NOMO-1 treated with DMSO at 0.1 percent for 48 hours (cell line): ENCODE results near the gene RPS13.
"Not testable (repeated sequence)": the region's sequence is repeated elsewhere in the genome, so short reads cannot be mapped to it uniquely, and the experiment has no call there.

ENCODE experiments used
- DNase-seq: peaks from one replicate; lab custom pipeline; 2025; ENCODE audit not compliant: unreplicated experiment; lab: John Stamatoyannopoulos, UW

RPS13 gene

DNA sequence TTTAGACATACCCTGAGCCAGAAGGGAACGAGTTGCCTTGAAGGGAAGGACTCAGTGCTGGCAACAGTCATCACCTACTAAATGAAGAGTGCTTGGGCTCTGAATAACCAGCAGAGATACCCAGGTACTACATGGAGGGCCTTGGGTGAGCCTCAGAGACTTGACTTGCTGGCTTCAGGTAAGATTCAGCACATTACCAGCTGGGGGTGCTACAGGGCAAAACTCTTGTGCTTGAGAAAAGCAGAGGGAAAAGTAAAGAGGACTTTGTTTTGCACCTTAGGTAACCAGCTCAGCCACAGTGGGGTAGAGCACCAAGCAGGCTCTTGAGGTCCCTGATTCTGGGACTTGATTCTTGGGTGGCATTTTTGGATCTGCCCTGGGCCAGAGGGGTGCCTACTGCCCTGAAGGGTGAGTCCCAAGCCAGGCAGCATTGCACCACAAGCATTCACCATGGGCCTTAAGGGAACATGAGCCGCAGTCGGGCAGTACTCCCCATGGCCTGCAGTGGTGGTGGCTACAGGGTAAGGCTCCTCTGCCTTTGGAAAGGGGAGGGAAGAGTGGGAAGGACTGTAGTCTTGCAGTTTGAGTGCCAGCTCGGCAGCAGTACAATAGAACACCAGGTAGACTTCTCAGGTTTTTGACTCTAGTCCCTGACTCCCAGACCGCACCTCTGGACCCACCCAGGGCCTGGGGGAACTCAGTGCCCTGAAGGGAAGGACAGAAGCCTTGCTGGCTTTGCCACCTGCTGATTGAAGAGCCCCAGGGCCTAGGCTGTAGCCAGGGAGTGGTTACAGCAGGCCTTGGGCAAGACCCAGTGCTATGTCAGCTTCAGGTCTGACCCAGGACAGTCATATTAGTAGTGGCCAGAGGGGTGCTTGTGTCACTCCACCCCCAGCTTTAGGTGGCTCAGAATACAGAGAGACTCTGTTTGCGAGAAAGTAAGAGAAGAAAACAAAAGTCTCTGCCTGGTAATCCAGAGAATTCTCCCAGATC, 40.5 kb downstream of the RPS13 start:
- no peak for DNase-seq

DNA sequence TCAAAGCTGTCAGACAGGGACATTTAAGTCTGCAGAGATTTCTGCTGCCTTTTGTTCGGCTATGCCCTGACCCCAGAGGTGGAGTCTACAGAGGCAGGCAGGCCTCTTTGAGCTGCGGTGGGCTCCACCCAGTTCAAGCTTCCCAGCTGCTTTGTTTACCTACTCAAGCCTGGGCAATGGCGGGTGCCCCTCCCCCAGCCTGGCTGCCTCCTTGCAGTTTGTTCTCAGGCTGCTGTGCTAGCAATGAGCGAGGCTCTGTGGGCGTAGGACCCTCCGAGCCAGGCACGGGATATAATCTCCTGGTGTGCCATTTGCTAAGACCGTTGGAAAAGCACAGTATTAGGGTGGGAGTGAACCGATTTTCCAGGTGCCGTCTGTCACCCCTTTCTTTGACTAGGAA, 43.4 kb downstream of the RPS13 start:
- DNase-seq: not testable (repeated sequence)

GRCh38 chr11:17026487-17027082, 50.9 kb downstream of the RPS13 start:
- no peak for DNase-seq

- no peak for DNase-seq
Observed at GRCh38 chr11:17024924-17025323, 52.5 kb downstream of the RPS13 start.
